GM04503 (cell line): ENCODE results near the gene HK1.
A peak's percentile ranks its signal among the peaks of the same experiment; 100 is the strongest.

Experiments used
- DNase-seq: peaks from one replicate; pipeline ENCODE4 v3.0.0-alpha.2; 2012; ENCODE audit warnings: low read depth

Gene HK1

GRCh38 chr10:69348816-69349541 is 70.7 kb downstream of the HK1 start:
- peak; percentile 82 for DNase-seq

GRCh38 chr10:69349542-69349888 is 71.2 kb downstream of the HK1 start:
- no peak for DNase-seq

GRCh38 chr10:69351589-69351988 is 73.3 kb downstream of the HK1 start:
- no peak for DNase-seq

- DNase-seq: peak; percentile 43
Measured at GRCh38 chr10:69352569-69353264, 74.4 kb downstream of the HK1 start.

- no peak for DNase-seq
Measured at GRCh38 chr10:69353977-69354635, 75.8 kb downstream of the HK1 start.

GRCh38 chr10:69356187-69356586 is 77.9 kb downstream of the HK1 start:
- no peak for DNase-seq

GRCh38 chr10:69358148-69358795 is 80.0 kb downstream of the HK1 start:
- no peak for DNase-seq

GRCh38 chr10:69359148-69359547 is 80.9 kb downstream of the HK1 start:
- DNase-seq: no peak

- DNase-seq: no peak
Measured at GRCh38 chr10:69359594-69359993, 81.3 kb downstream of the HK1 start.

GRCh38 chr10:69360485-69361302 is 82.4 kb downstream of the HK1 start:
- peak; percentile 47 for DNase-seq

- no peak for DNase-seq
Measured at GRCh38 chr10:69361303-69361614, 83.0 kb downstream of the HK1 start.

- no peak for DNase-seq
Measured at GRCh38 chr10:69362471-69362954, 84.2 kb downstream of the HK1 start.

- no peak for DNase-seq
Measured at GRCh38 chr10:69363666-69364065, 85.4 kb downstream of the HK1 start.

- no peak for DNase-seq
Measured at GRCh38 chr10:69364232-69364940, 86.1 kb downstream of the HK1 start.

- no peak for DNase-seq
Measured at GRCh38 chr10:69366738-69367137, 88.4 kb downstream of the HK1 start.

GRCh38 chr10:69367469-69367868 is 89.2 kb downstream of the HK1 start:
- DNase-seq: no peak

- DNase-seq: no peak
Measured at GRCh38 chr10:69372126-69372980, 94.1 kb downstream of the HK1 start.

- no peak for DNase-seq
Measured at GRCh38 chr10:69374242-69374641, 95.9 kb downstream of the HK1 start.

- DNase-seq: no peak
Measured at GRCh38 chr10:69374931-69375306, 96.6 kb downstream of the HK1 start.
